NOMO-1 (cell line): ENCODE data around the gene SLC22A23.

Experiments used
- DNase-seq, 2 experiments: peaks; one replicate each; lab custom pipeline; 2025; ENCODE audit not compliant: unreplicated experiment in 2 of 2; lab: John Stamatoyannopoulos, UW

Gene SLC22A23

GRCh38 chr6:3290149-3290930, 166.5 kb downstream of the SLC22A23 start:
- DNase-seq = no peak

- no peak for DNase-seq
Observed at GRCh38 chr6:3289664-3290055, 167.2 kb downstream of the SLC22A23 start.

- no peak for DNase-seq
Observed at GRCh38 chr6:3288711-3289663, 167.9 kb downstream of the SLC22A23 start.

- no peak for DNase-seq
Observed at GRCh38 chr6:3287976-3288707, 168.7 kb downstream of the SLC22A23 start.

GRCh38 chr6:3287308-3287707, 169.5 kb downstream of the SLC22A23 start:
- no peak for DNase-seq

GRCh38 chr6:3286641-3287171, 170.1 kb downstream of the SLC22A23 start:
- DNase-seq = no peak

- DNase-seq = no peak
Observed at GRCh38 chr6:3285732-3286131, 171.1 kb downstream of the SLC22A23 start.

GRCh38 chr6:3285049-3285639, 171.7 kb downstream of the SLC22A23 start:
- DNase-seq = no peak

- no peak for DNase-seq
Observed at GRCh38 chr6:3284436-3284876, 172.4 kb downstream of the SLC22A23 start.

GRCh38 chr6:3283641-3284435, 173.0 kb downstream of the SLC22A23 start:
- DNase-seq = no peak

GRCh38 chr6:3283241-3283640, 173.6 kb downstream of the SLC22A23 start:
- DNase-seq = no peak

- no peak for DNase-seq
Observed at GRCh38 chr6:3282476-3283236, 174.2 kb downstream of the SLC22A23 start.

GRCh38 chr6:3281631-3282475, 175.0 kb downstream of the SLC22A23 start:
- DNase-seq = no peak

GRCh38 chr6:3280866-3281465, 175.9 kb downstream of the SLC22A23 start:
- no peak for DNase-seq

- no peak for DNase-seq
Observed at GRCh38 chr6:3280091-3280490, 176.8 kb downstream of the SLC22A23 start.

GRCh38 chr6:3278691-3279090, 178.2 kb downstream of the SLC22A23 start:
- DNase-seq = no peak

GRCh38 chr6:3277851-3278416, 178.9 kb downstream of the SLC22A23 start:
- no peak for DNase-seq
